ENCODE results near the gene MRTFB.

The MRTFB gene

DNA sequence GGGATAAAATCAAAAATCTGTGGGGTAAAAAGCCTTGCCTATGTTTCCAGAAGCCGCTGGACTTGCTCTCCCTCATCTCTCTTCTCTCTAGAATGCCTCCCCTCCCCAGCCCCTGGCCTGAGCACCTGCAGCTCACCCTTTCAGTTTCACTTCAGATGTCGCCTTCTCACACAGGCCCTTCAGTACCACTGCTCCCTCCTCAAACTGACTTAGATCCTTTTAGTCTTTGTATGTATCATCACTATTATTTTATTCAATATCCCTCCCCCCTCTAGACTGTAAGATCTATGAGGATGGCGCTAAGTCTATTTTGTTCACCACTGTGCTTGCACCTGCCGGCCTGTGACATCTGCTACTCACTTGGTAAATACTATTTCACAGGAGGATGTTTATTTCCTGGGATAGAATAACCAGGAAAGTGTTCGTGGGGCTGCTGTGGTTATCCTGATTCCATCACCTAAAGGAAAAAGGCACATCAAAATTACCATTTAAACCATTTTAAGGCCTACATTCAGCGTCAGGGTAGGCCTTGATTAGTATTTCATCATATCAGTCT lies 122.3 kb downstream of the MRTFB start:
- no peak for DNase-seq

DNA sequence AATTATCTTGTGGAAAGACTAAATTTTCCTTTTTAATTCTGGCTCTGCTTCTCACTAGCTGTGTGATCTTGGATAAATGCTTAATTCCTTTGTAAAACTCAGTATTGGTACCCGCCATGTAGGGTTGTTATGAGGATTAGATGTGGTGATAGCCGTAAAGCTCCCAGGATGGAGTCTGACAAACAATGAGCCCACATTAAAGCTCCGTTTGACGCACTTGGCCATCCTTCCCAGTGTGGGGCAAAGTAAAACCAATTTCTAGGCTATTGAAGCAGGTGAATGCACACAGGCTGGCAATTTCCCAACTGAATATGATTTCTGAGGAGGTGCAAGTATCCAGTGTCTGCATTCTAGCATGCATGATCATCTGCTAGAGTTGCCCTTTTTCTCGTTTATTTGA lies 123.6 kb downstream of the MRTFB start:
- DNase-seq, result no peak

DNA sequence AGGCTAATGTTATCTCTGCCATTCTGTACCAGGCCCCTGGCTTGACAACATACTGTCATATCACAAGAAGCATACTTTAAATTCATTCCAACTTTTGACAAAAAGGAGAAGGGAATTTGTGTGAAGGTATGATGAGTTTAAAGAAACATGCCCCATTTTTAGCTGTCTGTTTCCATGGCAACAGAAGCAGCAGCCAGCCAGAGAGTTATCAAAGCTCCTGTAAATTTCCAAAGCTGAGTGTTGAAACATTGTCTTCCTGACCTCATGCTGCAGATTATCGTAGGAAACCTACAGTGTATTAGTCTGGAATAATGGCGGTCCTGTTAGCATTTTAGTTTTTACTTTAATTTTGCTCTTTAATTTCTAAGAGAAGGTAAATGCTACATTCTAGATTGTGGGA lies 124.9 kb downstream of the MRTFB start:
- no peak for DNase-seq

DNA sequence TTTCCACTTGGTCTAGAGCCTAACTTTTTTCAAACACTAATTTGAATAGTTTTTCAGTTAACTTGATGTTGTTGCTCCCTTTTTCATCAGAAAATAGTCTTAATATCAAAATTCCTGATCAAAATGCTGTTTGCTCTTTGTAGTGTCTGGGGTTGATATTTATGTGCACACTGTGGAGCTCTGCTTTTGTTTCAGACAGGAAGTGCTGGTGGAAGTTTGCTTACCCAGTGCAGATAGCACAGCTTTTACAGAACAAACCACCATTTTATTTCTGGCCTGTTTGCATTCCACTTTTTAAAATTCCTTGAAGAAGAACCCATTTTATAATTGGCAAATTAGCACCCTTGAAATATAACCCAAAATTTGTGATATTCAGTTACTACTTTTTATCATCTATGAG lies 125.4 kb downstream of the MRTFB start:
- no peak for DNase-seq

DNA sequence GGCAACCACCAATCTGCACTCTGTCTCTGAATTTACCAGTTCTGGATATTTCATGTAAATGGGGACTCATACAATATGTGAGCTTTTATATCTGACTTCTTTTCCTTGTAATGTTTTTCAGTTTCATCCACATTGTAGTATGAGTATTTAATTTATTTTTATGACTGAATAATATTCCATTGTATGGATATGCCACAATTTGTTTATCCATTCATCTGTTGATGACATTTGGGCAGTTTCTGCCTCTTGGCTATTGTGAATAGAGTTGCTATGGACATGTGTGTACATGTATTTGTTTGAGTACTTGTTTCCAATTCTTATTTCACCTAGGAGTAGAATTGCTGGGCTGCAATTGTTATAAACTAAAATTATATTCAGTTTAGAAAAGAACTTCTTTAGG lies 126.9 kb downstream of the MRTFB start:
- DNase-seq, result no peak

DNA sequence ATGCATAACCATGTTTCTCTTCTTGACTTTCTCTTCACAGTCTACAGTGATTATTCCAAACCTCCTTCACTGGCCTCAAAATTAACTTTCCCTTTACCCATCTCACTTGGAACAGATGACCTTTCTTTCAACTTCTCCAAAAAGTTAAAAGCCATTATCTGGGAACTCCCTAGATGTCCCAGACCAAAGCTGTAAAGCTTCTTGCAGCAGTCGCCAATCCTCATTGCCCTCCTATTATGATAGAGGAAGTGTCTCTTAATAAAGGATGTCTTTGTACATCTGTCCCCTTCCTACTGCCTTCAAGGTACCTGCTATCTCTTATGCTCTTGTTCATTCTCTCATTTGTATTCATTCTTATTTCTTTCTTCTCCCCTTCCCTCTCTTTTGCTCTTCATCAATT lies 127.5 kb downstream of the MRTFB start:
- DNase-seq, result no peak

DNA sequence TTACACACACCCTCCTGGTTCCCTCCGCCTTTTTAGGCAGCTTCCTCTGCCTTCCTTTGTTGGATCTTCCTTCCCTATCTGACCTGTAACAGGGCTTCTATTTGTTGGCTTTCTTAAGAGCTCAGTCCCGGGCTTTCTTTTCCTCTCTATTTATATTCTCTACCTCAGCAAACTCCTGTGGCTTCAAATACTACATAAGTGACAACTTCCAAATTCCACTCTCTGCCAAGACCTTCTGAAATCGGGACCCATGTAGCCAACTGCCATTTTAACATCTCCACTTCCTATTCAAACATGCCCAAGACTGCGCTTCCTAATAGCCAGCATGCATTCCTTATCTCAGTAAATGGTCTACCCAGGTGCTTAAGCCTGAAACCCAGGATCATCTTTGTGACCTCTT lies 128.1 kb downstream of the MRTFB start:
- no peak for DNase-seq

DNA sequence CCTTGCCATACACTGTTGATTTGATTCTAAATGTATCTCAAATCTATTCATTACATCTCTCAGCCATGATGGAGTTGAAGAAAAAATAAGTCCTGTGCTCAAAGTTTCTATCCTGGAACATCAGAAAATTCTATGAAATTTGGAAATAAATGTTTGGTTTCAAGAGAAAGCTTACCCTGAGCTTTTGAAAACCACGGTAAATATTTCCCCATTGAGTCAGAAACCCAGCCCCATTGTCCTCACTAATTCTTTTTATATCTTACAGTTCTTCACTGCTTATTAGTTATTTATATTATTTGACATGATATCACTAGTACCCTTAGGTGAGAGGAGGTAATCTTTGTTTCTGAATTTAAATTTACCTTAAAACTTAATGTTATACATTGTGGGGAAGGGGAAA lies 128.5 kb downstream of the MRTFB start:
- DNase-seq, result no peak

DNA sequence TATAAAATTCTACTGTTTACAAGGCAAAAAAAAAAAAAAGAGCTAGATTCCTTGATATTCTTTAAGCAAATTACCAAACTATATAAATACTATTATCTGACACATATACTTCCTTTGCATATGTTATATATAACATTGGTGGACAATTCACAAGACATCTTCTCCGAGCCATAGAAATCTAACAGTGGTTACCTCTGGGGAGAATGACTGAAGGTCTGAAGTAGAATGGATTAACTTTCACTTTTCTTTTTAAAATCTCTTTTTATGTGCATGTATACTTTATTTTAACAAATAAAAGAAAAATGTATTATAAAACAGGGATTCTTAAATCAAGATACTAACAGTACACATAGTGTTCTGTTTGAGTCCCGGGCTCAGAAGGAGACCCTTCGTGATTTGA lies 131.0 kb downstream of the MRTFB start:
- DNase-seq, result no peak

DNA sequence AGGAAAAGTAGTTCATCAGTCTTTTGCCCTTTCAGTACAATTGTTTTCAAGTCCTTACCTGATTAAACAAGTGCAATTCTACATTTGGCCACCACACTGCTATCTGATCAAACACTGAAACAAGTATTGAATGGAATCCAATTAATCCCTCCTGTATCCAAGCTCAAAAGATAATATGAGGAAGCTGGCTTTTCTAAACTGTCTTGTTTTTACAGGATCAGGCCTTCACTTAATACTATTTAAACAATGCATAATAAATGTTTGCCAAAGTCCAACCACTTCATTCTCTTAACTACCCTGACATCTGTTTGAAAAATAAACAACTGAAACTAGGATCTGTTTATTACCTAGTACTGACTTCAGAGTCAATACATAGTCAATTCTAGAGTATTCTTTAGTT lies 131.6 kb downstream of the MRTFB start:
- no peak for DNase-seq

DNA sequence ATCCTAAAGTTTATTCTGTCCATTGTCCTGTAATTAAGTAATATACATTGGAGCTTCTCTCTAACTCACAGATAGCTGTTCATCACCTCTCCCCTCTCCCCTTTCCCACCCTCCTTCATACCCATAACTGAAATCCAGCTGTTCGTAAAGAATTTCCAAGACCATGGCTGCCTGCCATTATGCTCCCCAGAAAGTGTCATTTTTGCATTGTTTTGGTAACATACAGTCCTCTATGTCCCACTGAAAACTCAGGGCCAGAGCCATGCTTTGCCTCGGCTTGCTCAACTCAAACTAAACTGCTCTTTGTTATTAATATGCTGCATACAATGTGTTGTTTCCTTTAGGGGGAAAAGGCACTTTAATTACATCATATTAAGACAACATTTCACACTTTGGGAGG lies 132.0 kb downstream of the MRTFB start:
- DNase-seq, result no peak

DNA sequence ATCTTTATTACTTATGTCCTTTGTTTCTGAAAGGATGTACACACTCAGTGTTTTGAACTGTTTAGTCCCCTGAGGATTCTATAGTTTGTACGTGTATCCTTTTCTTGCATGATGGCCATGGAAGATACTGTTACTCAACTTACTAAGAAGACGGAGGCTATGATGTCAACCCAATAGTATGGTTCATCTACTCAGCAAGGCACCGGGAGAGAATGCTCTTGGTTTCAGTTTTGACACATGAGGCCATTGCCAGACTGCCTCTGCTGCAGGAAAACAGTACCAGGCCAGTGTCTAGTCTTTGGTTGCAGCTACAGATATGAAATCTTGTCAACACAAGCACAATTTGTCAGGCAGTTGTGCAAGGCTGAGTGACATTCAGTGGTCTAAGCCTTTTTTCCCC lies 134.5 kb downstream of the MRTFB start:
- no peak for DNase-seq

DNA sequence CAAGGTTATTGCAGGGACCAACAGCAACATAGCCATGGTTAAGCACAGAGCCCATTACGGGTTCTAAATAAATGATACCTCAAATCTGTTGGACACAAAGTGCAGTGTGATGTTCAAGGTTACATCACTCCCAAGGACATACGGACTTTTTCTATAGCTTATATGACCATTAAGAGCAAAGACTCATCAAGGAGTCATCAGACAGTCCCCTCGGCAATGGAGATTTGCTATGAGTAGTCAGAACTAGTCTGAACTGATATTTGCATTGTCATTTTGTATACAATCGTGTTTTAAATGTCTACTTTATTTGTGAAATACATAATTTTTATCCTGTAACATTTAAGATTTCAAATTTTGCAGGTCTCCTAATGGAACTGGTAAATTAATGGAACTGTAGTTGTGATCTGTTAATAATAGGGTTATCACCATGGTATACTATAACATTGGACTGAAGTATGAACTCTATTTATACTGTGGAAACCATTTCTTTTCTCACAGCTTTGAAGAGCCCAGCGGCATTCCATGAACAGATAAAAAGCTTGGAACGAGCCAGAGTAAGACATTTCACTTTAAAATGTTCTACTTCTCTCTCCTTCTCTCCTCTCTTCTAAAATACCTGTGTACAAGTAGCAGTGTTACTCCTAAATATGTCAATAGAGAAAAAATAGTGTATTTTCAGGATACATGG lies 140.9 kb downstream of the MRTFB start:
- no peak for DNase-seq

DNA sequence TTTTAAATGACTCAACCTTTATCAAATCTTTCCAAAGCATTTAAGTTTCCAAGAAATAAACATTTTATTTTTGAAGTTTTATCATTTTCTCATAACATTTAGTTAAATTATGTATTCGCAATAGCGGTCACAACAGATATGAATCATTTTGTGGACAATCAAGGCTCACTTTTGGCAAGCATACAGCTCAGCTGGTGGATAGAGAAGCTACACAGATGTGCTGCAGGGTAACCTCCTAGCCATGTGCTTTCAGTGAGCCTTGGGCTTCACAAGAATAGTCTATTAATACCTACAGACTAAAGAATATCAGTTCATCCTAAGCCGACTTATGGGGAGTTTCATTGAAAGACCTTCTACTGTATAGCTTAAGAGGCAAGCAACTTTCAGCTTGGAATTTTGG lies 144.8 kb downstream of the MRTFB start:
- DNase-seq, result no peak

DNA sequence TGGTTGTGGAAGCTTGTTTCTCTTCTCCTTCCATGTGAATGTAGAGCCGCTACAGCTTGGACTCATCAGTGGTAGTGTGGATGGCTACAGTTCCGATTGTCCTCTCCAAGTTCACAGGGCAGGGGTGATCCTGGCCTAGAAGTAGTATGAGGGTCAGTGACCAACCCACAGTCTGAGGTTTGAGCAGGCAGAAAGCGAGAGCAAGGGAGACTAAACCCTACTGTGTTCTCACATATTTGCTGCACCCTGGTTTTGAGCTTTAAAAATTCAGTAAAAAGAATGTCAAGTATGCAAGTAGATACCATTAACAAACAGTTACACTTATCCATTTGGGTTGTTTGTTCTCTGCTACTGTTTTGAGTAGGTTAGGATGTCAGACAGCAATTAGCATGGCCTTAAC lies 148.9 kb downstream of the MRTFB start:
- DNase-seq, result no peak

DNA sequence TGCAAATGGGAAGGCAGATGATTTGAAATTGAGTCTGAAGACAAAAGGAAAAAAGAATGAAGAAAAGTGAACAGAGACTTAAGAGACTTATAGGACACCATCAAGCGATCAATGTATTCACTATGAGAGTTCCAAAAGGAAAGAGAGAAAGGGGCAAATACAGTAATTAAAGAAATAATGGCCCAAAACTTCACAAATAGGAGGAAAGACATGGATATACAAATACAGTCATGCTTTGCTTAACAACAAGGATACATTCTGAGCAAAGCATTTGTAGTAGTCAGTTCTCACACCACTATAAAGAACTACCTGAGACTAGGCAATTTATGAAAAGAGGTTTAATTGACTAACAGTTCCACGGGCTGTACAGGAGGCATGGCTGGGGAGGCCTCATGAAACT lies 152.5 kb downstream of the MRTFB start:
- DNase-seq, result no peak

DNA sequence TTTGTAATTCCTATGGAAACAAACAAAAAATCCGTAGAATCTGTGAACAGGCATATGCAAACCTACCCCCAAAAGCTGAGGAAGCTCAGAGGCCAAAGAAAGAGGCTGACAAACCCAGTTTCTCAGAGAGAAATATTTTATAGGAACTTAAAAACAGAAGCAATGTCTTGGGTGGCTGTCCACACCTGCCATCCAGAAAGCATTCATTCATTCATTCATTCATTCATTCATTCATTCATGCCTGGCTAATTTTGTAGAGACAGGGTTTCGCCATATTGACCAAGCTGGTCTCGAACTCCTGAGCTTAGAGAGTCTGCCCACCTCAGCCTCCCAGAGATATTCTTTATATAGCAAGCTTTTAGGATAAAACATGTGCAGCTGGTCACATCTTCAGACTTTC lies 154.3 kb downstream of the MRTFB start:
- no peak for DNase-seq

DNA sequence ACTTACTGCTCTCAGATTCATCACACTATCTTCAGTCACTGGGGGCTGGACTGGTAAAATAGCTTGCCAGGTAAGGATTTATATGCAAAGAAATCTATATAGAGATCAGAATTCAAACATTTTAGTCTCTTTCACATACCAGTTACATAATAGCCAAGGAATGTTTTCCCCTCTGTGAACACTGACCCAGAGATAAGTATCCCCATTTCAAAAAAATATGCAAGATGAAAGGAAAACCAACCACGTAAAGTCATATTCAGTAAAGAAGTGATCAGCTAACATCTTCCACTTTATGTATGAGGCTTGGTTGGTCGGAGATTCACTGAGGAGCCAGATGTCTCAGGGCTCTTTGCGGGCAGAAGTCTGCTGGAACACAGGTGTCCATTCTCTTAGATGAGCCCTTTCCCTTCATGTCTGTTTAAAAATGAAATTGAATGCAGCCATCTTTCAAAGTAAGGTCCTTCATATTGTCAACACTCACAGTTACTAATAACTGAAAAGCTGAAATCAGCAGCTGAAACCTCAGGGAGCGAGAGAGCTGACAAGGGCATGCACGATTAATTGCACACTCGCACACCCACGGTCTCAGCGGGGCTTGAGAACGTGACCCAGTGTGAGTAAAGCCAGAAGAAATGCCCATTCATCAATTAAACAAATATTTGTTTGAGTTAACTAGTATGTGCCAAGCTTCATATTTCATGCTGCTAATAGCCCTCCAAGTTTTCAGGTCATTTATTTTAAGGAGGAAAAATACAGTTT lies 161.2 kb downstream of the MRTFB start:
- DNase-seq, result no peak

DNA sequence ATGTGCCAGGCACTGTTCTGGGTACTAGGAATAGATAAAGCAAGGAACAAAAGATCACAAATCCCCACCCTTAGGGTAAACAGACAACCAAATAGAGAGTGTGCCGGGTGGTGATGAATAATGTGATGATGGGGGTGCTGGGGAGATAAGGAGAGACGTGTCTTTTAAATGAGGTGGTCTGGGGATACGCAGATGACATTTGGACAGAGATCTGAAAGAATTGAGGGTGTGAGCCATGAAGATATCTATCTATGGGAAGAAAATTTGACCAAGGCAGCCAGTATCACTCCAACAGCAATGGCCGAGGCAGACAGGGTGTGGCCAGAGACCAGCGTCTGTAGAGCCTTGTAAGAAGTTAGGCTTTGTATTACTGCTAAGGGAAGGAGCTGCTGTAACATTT lies 165.3 kb downstream of the MRTFB start:
- DNase-seq, result no peak

DNA sequence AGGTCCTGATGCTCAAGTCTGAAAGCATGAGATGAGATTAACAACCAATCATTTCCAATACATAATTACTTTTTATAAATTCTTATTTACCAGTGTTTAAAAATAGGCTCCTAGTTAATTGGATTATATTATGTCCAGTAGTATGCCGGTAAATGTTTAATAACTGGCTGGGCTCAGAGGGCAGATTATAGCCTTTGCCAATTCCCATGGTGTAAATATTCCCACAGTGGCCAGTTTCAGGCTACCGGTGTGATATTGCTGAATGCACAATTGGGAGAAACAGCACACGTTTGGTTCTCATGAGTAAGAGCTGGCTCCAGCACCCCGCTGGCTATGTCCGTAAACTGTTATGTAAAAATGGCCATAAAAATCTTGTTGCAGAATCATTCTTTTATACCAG lies 167.6 kb downstream of the MRTFB start:
- DNase-seq, result no peak

DNA sequence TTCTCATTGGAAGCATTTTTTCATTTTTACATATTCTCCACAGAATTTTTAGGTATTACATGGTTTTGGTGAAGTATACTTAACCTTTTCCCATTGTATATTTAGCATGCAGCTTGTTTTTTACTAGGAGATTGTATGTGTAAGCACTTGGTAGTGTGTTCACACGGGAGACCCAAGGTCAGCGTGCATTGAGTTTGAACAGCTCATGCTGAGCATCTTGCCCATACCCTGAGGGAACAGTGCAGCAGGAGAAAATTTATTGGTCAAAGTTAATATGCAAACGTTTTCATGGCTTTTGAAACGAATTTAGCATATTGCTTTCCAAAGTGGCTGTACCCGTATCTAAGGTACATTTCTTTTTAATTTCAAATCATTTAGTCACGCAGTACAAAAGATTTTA lies 168.7 kb downstream of the MRTFB start:
- DNase-seq, result no peak

DNA sequence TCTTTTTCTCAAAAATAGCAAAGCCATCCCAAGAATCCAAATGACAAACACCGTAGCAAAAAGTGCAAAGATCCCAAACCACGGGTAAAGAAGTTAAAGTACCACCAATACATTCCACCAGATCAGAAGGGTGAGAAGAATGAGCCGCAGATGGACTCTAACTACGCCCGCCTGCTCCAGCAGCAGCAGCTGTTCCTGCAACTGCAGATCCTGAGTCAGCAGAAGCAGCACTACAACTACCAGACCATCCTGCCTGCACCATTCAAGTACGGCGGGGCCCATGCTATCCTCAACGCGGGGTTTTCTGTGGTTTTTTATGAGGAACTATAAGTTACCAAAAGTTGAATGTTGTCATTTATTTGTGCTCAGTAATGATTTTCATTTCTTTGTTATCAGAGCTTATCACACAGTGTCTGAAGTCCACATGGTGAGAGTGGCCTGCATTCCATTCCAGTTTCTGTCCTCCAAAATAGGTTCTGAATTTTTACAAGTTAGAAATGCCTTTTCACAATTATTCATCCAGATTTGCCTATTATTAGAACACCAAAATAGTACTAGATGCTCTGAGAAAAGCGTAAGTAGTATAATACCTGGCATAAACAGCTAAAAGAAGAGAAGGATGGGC lies 169.2 kb downstream of the MRTFB start:
- no peak for DNase-seq

DNA sequence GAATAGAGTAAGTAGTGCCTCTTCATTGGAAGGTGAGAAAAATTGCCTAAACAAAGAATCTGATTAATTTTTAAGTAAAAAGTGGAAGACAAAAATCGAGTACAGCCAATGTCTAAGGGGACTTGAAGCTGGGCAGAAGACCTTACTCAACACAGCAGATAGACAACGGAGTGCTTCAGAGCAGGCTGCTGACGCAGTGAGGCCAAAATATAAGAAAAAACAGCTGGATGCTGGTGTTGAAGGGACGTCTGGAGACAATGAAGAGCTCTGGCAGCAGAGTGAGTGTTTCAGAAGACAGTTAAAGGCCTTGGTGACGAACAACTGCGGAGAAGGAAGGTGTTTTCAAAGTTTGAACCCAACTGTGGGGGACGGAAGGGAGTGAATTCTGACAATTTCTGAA lies 169.8 kb downstream of the MRTFB start:
- no peak for DNase-seq

DNA sequence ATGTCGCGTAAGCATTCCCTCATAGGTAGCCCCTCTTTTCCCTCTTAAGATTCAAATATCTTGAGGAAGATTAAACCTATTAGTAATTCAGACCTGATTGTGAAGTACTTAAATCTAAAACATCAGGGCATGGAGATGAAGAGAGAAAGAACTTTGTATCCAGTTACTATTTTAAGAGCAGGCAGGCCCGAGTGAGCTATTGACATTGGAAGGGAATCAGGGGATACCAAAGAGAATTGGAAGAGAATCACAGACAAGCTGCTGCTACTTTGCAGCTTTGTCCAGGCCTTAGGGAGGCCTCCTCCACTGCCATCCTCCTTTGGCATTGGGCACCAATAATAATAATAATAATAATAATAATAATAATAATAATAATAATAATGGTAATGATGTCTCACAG lies 170.5 kb downstream of the MRTFB start:
- DNase-seq, result no peak
